ENCODE measurements around the gene FMNL2.
A peak's percentile ranks its signal among the peaks of the same experiment; 100 is the strongest.

FMNL2 gene

GRCh38 chr2:152479282-152479681 is 144.3 kb downstream of the FMNL2 start (continued):
- no peak for TF ChIP-seq ZNF18 (tag by site-specific recombination; IDR thresholded peaks at IDR 0.05)

- peaks cover 25% of the 10 kb centered on the region for H3K4me1 ChIP-seq (ENCODE audit: control insufficient read depth, insufficient read depth, low read length)
- no peaks in the 10 kb centered on the region for H3K36me3 ChIP-seq (ENCODE audit: control insufficient read depth in 2 of 2, insufficient read depth in 1 of 2, low read length in 2 of 2)
- ChIA-PET POLR2A (no interaction called here), CTCF (no interaction called here)
- H3K4me3 ChIP-seq (ENCODE audit: low read depth, low read length) = no peak overlapping the region
- H3K27ac ChIP-seq (ENCODE audit: extremely low read depth, low read depth, low read length) = no peak overlapping the region
- H3K9me3 ChIP-seq (ENCODE audit: control insufficient read depth, insufficient read depth, low read depth, low read length) = no peaks in the 10 kb centered on the region
- TF ChIP-seq PRDM6 (tag by site-specific recombination; IDR thresholded peaks at IDR 0.05) (peak; percentile 88), ZNF155 (tag by site-specific recombination; IDR thresholded peaks at IDR 0.05) (no peak), ZBTB44 (tag by site-specific recombination; IDR thresholded peaks at IDR 0.05) (peak; percentile 35; the same call in 1 of the 2 replicates)
These were observed 145.9 kb downstream of the FMNL2 start for GRCh38 chr2:152480821-152481399.

- Histone ChIP-seq H3K36me3 (ENCODE audit: control insufficient read depth in 2 of 2, insufficient read depth in 1 of 2, low read length in 2 of 2) (no peaks in the 10 kb centered on the region), H3K27ac (ENCODE audit: extremely low read depth, low read depth, low read length) (no peak overlapping the region), H3K4me3 (ENCODE audit: low read depth, low read length) (no peak overlapping the region), H3K9me3 (ENCODE audit: control insufficient read depth, insufficient read depth, low read depth, low read length) (no peaks in the 10 kb centered on the region), H3K4me1 (ENCODE audit: control insufficient read depth, insufficient read depth, low read length) (peaks cover 32% of the 10 kb centered on the region)
- ChIA-PET POLR2A (no interaction called here), CTCF (interaction anchor here (1.3 kb wide), 1 partner anchor 293 kb away, joined by 3 read pairs; no protein-coding TSS in a partner anchor)
- TF ChIP-seq BCL6B (tag by site-specific recombination; IDR thresholded peaks at IDR 0.05) = no peak
- TF ChIP-seq ZNF548 (tag by site-specific recombination; IDR thresholded peaks at IDR 0.05) = no peak
- TF ChIP-seq WT1 (tag by site-specific recombination; IDR thresholded peaks at IDR 0.05) = 0 out of 2 replicates have a peak, but pooled peaks have one; percentile 27
- TF ChIP-seq ZNF664 (tag by site-specific recombination; IDR thresholded peaks at IDR 0.05) = no peak
- TF ChIP-seq ZNF785 (tag by site-specific recombination; IDR thresholded peaks at IDR 0.05) = no peak
- no peak for TF ChIP-seq PRDM1 (tag by site-specific recombination; IDR thresholded peaks at IDR 0.05)
- no peak for TF ChIP-seq ZFP69B (tag by site-specific recombination; IDR thresholded peaks at IDR 0.05)
- 0 out of 2 replicates have a peak, but pooled peaks have one; percentile 3 for TF ChIP-seq HIC1 (tag by site-specific recombination; IDR thresholded peaks at IDR 0.05)
- TF ChIP-seq ZNF501 (tag by site-specific recombination; IDR thresholded peaks at IDR 0.05) = no peak
- TF ChIP-seq ZNF629 (tag by site-specific recombination; IDR thresholded peaks at IDR 0.05) = 0 out of 2 replicates have a peak, but pooled peaks have one; percentile 38
- no peak for TF ChIP-seq ZNF24 (tag by site-specific recombination; IDR thresholded peaks at IDR 0.05)
- peak; percentile 64 for TF ChIP-seq OSR2 (tag by site-specific recombination; IDR thresholded peaks at IDR 0.05)
- TF ChIP-seq ZIC2 (tag by site-specific recombination; IDR thresholded peaks at IDR 0.05) = no peak
- no peak for TF ChIP-seq EGR2 (tag by site-specific recombination; IDR thresholded peaks at IDR 0.05; ENCODE audit: low read depth)
- TF ChIP-seq ZNF324 (tag by site-specific recombination; IDR thresholded peaks at IDR 0.05) = no peak
- TF ChIP-seq ATF2 (tag by site-specific recombination; IDR thresholded peaks at IDR 0.05; ENCODE audit: low read depth) = no peak
- peak; percentile 47 for TF ChIP-seq PRDM6 (tag by site-specific recombination; IDR thresholded peaks at IDR 0.05)
These were observed 147.1 kb downstream of the FMNL2 start for GRCh38 chr2:152481881-152482583.

Data from HEK293 (cell line).